Measurements from ENCODE around the gene HAUS8.
"Not testable (repeated sequence)": the region's sequence is repeated elsewhere in the genome, so short reads cannot be mapped to it uniquely, and the experiment has no call there.

HAUS8 gene

DNA sequence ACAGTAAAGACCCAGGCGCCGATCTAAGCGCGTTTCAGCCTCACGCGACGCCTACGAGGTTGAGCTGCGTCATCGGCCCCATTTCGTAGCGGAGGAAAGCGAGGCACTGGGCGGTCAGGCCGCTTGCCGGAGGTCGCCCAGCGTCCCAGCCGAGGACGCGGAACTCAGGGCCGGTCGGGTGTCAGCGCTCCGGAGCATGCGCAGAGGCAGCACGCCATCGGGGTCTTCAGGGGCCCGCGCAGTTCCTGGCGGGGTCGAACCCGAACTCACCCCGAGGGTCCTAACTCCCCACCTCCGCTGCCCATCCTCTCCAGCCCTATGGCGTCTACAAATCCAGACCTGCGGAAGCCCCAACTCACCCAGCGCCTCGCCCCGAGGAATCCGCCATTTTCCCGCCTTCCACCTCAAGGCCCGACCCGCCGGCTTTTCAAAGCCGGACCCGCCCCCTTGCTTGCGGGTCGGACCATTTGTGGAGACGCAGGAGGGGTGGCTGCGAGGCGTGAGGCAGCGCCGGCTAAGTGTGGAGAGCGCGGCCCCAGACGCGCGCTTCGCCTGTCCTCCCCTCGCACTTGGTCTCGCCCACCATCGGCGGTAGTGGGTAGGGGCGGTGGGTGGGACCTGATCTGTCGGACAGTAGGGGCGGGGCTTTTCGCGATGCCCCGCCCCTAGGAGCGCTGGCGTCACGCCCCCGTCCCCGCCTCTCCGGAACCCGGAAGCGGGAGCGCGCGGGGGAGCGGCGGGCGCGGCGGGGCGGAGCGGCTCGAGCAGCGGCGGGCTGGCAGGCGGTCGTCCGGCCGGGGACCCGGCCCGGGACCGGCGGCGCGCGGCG lies at the start of gene HAUS8, which contains the start of gene MYO9B:
HAUS8 (minus strand) TSS at position 418 of the 829 bp plus-strand sequence; CDS start at position 388, 30 bp downstream.
MYO9B (plus strand) TSS at position 743 of the 829 bp plus-strand sequence. CDS start 25,941 bp downstream, outside the sequence.
- peak; percentile 99 for DNase-seq (ENCODE audit: low read depth)

DNA sequence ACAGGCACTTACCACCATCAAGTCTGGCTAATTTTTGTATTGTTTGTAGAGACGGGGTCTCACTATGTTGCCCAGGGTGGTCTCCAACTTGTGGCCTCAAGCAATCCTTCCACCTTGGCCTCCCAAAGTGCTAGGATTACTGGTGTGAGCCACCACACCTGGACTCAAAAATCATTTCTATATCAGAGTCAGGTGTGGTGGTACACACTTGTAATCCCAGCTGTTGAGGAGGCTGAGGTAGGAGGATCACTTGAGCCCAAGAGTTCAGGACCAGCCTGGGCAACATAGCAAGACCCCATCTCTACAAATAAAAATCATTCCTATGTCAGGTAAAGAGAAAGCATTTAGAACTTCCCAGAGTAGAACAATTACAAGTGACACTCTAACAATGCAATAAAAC lies 48.8 kb upstream of the HAUS8 start:
- no peak for DNase-seq (ENCODE audit: low read depth)

GRCh38 chr19:17123041-17123440 lies 47.8 kb upstream of the HAUS8 start:
- no peak for DNase-seq (ENCODE audit: low read depth)

GRCh38 chr19:17121736-17122293 lies 46.6 kb upstream of the HAUS8 start:
- DNase-seq (ENCODE audit: low read depth): no peak

DNA sequence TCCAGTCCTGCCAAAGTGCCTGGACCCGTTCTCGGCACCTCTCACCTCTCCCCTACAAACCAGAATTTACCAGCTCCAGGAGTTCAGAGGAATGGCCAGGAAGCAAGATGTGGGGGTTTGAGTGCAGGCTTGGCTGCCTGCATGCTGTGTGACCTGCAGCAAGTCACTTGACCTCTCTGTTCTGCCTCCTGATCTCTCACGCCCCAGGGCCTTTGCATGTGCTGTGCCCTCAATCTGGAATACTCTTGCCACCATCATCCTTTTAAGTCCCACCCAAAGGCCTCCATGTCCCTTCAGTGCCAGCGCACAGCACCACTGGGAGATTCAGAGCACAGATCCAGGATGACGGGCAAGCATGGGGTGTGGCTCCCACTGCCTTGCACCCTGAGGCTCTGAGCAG lies 43.7 kb upstream of the HAUS8 start:
- no peak for DNase-seq (ENCODE audit: low read depth)

DNA sequence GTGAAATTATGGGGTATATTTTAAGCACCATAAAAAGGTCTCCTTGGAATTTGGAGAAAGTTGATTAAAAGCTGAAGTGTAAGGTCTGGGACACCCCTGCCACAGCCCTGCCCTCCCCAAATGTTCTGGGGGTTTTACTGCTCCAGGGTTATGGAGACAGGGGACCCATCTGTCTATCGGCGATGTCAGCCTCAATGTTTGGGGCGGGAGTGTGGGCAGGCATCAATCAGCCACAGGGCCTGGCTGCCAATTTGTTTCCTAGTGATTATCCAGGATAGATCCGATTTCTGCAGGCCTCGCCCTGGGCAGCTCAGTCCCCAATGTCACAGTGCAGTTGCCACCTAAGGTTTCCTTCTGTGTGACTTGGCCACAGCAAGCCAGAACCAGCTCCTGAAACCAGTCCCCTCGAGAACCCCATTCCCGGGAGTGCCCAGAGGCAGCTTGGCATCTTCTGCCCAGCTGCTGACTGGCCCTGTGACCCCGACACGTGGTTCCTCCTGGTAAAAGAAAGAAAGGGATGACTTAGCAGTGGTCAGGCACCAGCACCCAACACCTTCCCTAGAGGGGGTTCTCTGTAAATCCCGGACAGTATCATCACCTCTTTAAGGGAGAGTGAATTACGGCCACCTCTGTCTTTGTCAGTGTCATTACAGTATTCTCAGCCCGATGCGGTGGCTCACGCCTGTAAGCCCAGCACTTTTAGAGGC lies 41.9 kb upstream of the HAUS8 start:
- DNase-seq (ENCODE audit: low read depth): no peak

DNA sequence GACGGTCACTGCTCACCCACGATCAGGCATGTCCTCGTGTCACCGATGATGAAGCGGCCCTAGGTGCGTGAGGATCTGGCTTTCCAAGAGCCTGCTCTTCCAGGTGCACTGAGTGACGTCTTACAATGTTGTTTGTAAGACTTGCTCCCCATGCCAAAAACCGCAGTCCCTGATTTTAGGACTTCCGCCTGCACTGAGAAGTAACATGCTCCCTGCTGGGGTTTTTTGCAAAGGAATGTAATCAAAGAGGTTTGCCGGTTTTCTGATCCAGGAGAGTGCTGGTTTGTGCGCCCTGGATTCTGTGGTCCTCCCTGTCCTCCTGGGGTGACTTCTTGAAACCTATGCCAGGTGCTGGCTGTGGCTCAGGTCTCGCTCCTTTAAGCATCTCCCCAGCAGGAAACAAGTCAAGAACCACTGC lies 39.2 kb upstream of the HAUS8 start:
- DNase-seq (ENCODE audit: low read depth): no peak

DNA sequence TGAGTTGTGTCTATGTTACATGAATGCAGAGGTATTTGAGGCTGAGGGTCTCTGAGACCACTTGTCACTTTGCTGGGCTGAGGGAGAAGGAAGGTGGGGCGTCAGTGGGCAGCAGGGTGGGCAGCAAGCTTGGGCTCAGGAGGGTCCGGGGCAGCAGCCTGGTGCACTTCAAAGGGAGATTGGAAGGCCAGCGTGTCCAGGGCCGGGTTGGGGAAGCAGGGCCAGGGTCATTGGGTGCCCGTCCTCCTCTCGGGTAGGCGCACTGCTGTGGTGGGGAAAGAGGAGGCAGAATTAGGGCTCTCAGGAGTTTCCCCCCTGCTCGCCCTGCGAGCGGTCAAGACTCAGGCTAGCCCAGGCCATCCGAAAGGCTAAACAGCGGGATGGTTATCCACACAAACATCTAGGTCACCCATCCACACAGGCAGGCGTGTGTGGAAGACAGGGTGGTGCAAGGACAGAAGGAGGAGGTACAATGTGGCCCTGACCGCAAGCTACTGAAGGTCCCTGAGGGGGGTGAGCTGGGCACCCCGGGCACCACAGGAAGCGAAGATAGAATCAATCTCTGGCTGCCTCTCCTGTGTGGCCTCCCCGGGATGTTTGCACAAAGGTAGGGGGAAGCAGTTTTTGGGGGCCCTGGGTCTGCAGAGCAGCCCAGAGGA lies 38.0 kb upstream of the HAUS8 start:
- no peak for DNase-seq (ENCODE audit: low read depth)

DNA sequence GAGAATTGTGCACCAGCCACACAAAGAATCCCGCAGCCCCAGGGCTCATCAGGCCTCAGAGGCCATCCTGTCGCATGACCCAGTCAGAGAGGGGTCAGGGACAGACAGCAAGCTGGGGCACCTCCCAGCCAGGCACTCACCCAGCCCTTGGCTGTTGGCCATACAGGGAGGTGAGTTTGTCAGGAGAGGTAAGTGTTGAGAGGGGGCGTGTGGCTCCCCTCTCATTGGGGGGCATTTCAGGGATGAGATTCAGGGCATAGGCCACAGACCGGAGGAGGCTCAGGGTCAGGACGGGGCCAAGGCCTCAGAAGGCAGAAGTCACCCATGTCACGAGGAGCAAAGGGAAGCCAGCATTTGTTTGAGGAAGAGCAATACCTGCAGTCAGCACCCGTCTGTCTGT lies 37.4 kb upstream of the HAUS8 start:
- DNase-seq (ENCODE audit: low read depth): no peak

DNA sequence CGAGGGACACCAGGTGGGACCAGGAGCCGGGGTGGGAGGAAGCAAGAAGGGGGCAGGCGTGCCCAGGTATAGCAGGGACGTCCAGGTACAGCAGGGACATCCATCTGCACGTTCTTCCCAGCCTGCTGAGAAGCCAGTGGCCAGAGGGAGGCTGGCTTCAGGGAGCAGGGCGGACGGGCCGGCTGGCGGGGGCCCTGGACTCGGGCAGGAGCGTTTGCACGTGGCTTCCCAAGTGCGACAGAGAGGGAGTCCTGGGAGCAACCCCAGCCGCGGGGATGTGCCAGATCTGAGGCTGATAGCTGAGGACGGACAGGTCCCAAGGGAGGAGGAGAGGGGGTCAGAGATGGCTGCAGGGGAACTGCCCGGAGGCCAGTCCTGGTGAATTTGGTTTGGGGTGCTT lies 37.0 kb upstream of the HAUS8 start:
- no peak for DNase-seq (ENCODE audit: low read depth)

DNA sequence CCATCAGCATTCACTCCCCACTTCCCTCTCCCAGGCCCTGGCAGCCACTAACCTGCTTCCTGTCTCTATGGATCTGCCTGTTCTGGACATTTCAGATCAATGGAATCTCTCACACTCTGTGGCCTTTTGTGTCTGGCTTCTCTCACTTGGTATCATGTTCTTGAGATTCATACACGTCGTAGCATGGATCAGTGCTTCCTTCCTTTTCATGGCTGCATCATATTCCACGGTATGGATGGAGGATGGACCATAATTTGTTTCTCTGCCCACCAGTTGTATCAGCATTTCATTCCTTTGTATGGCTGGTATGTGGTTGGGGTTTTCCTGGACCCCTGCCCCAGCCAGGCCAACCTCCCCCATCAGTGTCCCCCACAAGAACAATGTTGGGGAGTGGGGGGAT lies 36.5 kb upstream of the HAUS8 start:
- no peak for DNase-seq (ENCODE audit: low read depth)

DNA sequence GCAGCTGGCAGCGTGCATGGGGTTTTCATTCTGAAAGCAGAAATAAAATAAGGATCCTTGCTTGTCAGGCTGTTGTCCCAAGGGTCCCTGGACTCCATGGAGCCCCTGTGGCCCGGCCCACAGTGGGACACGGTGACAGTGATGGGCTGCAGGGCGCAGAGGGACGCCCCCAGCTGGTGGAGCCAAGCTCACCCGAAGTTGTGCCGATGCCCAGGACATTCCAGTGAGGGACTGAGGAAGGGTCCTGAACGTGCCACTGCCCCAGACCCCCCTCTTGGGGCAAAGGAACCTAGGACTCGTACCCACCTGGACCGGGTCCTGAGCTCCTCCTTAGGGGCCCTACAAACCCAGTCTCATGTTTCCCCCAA lies 35.3 kb upstream of the HAUS8 start:
- DNase-seq (ENCODE audit: low read depth): no peak

- DNase-seq (ENCODE audit: low read depth): peak; percentile 30
These were observed 34.8 kb upstream of the HAUS8 start for GRCh38 chr19:17109962-17110598.

DNA sequence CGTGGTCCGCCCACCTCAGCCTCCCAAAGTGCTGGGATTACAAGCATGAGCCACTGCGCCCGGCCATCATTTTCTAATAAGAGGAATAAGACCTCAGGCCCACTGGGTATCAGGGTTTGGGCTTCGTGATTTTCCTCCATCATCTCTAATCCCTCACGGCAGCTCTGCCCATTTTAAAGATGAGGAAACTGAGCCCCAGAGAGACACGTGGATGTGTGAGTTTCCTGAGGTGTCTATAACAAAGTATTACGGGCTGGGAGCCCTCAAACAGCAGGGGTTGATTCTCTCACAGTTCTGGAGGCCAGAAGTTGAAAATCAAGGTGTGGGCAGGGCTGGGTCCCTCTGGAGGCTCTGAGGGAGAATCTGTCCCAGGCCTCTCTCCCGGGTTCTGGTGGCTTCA lies 34.0 kb upstream of the HAUS8 start:
- DNase-seq (ENCODE audit: low read depth): no peak

GRCh38 chr19:17108453-17108784 lies 33.2 kb upstream of the HAUS8 start:
- DNase-seq (ENCODE audit: low read depth): no peak

DNA sequence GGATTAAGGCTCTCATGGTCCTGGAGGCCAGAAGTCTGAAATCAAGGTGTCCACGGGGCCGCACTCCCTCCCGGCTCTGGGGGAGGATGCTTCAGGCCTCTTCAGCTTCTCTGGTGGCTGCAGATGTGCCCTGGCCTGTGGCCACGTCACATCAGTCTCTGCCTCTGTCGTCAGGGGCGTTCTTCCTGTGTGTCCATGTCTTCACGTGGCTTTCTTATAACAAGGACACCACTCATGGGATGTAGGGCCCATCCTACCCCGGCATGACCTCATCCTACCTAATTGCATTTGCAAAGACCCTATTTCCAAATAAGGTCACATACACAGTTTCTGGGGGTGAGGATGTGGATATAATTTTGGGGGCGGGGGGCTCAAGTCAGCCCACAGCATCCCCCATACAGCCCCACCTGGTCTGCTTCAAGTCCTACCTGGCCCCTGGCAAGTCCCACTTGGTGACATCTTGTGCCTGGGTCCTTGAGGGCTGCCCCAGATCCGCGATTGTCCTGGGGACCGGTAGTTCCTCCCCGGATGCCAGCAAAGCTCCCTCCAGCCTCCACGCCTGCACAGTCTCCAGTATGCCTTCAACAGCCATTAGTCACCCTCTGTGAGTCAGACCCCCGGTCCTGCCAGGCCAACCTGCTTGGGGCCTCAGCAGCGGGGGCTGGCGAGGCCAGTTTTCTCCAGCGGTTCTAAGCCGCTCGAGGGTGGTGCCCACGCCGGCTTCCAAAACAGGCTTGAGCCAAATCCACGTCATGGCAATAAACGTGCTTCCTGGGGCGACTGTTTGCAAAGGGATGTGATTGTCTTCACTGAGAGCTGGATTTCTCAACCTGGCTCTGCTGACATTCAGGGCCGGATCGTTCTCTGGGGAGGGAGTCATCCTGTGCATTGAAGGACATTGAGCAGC lies 32.5 kb upstream of the HAUS8 start:
- DNase-seq (ENCODE audit: low read depth): no peak

DNA sequence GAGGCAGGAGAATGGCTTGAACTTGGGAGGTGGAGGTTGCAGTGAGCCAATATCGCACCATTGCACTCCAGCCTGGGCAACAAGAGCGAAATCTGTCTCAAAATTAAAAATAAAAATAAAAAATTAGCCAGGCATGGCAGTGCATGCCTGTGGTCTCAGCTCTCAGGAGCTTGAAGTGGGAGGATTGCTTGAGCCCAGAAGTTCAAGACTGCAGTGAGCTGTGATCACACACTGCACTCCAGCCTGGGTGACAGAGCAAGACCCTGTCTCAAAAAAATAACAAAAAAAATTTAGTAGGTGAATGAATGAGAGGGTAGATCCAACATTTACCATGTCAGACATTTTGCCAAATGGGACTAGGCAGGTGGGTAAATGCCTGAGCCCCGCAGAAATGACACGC lies 31.7 kb upstream of the HAUS8 start:
- not testable (repeated sequence) for DNase-seq (ENCODE audit: low read depth)

- DNase-seq (ENCODE audit: low read depth): no peak
These were observed 30.3 kb upstream of the HAUS8 start for GRCh38 chr19:17105556-17105955.

DNA sequence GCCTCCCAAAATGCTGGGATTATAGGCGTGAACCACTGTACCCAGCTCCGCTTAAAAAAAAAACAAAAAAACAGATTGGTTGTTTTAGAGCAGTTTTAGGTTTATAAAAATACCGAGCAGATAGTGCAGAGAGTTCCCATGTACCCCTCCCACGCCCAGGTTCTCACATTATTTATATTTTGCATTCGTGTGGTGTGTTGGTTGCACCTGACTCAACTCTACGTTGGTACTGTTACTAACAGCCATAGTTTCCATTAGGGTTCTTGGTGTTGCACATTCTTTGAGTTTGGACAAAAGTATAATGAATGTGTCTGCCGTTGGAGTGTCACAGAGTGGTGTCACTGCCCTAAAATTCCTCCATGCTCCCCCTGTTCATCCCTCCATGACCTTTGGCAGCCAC lies 29.4 kb upstream of the HAUS8 start:
- no peak for DNase-seq (ENCODE audit: low read depth)

DNA sequence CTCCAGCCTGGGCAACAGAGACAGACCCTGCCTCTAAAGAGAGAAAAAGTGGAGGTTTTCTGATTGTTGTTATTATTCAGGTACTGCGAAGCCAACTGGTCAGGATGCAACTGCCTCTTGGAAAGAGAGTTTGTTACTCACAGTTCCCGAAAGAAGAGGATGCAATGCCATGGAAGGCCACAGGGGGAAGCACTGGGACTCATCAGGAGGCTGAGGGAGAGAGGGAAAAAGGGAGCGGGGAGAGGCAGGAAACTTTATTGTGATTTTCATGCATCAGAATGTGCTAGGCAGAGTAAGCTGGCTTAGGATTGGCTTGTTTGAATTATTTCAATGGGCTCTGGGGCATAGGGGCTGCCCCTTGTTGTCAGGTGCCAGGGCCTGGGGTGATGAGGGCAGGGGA lies 27.9 kb upstream of the HAUS8 start:
- DNase-seq (ENCODE audit: low read depth): no peak

All from CMK (cell line).